ENCODE results near the gene CPLX4.

The CPLX4 gene

DNA sequence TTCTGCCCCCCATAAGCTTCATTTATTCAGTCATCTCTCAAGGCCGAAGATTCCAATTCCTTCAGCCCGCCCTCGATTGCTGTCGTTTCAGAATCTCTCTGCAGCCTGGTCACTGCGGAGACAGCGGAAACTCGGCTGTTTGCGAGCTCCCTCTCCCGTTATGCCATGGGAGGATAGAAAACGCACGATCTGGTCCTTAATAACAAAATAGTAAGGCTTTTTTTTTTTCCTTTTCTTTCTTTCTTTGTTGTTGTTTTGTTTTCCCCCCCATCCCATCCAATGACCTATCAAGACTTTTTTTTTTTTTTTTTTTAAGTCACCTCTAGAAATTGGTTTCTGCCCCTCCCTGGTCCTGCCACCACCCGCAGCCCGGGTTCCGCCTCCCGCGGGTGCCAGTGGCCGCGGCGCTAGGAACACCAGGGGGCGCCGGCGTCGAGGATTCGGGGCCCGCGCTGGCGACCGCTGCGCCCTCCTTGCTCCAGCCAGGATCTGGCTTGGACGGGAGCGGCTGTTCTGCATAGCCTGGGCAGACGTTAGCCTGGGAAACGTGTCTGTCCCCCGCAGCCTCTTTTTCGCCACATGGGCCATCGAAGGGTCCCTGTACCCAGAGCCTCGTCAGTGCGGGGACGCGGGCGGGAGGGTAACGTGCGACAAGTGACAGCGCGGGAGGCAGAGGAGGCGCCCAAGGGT lies 10.1 kb downstream of the CPLX4 start:
- DNase-seq (ENCODE audit: low read depth in 3 of 3): peak; percentile 39 to 65 (median 53)

DNA sequence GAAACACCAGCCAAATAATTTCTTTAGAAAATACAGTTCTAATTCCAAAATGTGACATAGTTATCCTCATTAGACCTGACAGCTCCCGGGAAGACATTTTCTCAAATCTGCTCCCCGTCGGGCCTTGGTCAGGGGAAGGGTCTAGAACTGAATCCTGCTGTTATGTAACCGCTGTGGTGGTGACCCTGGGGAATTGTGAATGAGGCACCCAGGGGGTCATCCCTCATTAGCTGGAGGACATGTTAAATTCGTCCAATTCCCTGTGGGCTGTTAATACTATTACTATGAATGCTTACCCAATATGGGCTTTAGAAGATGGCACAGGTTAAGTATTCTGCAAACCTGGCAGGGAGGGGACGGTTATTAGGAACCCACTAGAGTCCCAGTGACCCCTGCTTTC lies 11.8 kb downstream of the CPLX4 start:
- no peak for DNase-seq (ENCODE audit: low read depth in 3 of 3)

GRCh38 chr18:59305295-59305694 lies 13.2 kb downstream of the CPLX4 start:
- DNase-seq (ENCODE audit: low read depth in 3 of 3): no peak

GRCh38 chr18:59303656-59304195 lies 14.7 kb downstream of the CPLX4 start:
- no peak for DNase-seq (ENCODE audit: low read depth in 3 of 3)

GRCh38 chr18:59303006-59303405 lies 15.4 kb downstream of the CPLX4 start:
- no peak for DNase-seq (ENCODE audit: low read depth in 3 of 3)

DNA sequence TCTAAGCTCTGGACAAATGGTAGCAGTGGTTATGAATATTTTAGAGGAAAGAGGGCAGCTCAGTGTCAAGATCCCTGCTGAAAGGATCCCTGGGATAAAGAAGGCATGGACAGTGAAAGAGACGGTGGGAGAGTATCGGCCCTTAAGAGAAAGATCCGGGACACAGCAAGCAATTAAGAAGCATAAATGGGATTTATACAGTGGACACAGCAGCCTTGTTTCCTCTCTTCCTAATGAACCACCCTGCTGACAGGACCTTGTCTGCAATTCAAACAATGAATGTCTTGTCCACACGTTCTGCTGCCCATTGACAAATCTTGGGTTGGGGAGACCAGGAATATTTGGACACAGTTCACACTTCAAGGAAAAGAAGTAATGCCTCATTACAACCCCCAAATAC lies 16.5 kb downstream of the CPLX4 start:
- DNase-seq (ENCODE audit: low read depth in 3 of 3): no peak

DNA sequence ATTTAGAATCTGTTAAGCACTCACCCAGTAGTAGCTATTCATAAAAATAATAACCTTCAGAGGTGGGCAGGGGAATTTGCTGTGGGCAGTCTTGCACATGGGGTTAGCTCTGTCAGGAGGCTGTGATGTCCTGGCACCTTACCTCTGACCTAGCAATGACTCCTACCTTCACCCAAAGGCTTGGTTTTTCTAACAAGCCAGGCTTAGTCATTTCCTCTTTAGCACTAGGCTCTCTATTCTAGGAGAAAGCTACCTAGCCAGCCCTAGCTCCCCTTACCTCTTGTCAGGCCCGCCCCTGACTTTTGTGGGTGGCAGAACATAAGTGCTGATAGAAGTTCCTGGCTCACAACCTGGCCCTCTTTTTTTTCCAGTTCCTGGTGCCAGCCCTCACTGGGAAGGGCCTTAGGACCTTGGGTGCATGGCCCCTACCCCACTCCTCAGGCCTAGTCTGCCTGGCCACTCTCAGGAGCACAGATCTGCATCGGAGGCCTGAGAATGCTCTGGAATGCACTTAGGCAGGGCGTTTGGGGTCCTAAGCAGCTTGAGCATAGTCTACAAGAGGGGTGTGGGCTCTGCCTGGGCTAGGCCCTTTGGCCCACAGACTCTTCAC lies 17.7 kb downstream of the CPLX4 start:
- DNase-seq (ENCODE audit: low read depth in 3 of 3): no peak

DNA sequence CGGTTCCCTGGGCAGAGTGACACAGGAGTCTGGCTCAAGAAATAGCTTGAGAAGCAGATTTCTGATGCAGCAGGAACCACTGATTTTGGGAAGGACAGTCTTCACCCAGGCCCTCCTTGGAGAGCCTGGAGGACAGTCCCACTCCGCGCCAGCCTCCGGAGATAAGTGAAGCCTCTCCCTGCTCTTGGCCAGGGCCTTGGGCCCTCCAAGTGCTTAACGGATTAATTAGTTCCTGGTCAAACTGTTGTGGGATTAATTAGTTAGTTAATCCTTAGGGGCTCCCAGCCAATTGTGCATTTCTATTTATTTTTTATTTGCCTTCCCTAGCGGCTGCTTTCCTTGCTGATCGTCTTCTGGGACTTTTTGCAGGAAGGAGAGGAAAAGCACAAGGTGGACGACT lies 19.6 kb downstream of the CPLX4 start:
- DNase-seq (ENCODE audit: low read depth in 3 of 3): no peak

DNA sequence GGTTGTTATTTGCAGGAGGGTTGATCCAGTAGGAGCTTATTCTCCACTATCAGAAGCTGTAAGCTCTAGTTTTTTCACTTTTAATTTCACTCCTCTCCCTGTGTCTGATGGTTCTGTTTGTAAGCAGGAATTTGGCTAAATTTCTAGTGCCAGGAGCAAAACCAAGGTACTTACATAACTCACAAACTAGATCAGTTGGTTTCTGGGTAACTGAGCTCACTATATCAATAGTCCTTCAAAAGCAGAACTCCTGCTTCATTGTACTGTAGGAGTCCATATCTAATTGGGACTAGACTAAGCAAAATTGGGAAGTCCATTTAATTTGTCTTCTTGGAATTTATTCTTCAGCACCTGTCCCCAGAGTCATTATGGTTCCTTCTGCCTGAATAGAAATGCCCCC lies 25.1 kb downstream of the CPLX4 start:
- no peak for DNase-seq (ENCODE audit: low read depth in 3 of 3)

DNA sequence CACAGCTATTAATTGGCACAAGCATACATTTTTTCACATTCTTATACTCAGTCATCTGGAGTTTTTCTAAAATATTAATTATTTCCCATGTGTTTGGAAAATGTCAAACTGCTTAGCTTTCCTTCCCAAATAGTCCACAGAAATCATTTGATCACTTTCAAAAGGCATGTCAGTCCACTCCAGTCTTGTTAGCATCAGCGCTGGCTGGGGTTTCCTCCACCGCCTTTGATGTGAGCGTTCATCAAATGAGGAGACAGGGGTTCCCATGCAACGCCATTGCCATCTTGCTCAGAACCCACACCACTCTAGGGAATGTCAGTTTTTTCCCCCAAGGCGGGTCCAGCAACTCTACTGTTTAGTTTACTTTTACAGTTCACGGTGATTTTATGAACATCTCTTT lies 32.1 kb downstream of the CPLX4 start:
- DNase-seq (ENCODE audit: low read depth in 3 of 3): no peak

GRCh38 chr18:59282341-59282740 lies 36.1 kb downstream of the CPLX4 start:
- DNase-seq (ENCODE audit: low read depth in 3 of 3): no peak

DNA sequence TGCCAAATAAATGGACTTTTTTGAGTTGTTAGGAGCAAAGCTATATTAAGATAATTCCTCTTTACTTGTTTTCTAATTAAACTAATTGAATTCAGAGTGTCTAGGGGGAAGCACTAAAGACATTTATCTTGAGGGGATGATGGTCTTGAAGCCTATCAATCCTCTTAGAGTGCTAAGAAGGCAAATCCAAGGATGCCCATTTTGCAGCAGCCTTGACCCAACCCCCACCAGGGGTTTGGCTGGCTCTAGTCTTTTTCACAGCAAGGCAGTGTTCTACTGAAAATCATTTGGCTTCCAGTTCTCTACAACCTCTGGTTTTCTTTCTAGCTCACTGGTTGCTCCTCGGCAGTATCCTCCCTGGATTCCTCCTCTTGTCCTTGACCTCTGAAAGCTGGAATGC lies 38.7 kb downstream of the CPLX4 start:
- DNase-seq (ENCODE audit: low read depth in 3 of 3): no peak

- DNase-seq (ENCODE audit: low read depth in 3 of 3): no peak
Measured at GRCh38 chr18:59279193-59279592, 39.3 kb downstream of the CPLX4 start.

- no peak for DNase-seq (ENCODE audit: low read depth in 3 of 3)
Measured at GRCh38 chr18:59278793-59279192, 39.7 kb downstream of the CPLX4 start.

DNA sequence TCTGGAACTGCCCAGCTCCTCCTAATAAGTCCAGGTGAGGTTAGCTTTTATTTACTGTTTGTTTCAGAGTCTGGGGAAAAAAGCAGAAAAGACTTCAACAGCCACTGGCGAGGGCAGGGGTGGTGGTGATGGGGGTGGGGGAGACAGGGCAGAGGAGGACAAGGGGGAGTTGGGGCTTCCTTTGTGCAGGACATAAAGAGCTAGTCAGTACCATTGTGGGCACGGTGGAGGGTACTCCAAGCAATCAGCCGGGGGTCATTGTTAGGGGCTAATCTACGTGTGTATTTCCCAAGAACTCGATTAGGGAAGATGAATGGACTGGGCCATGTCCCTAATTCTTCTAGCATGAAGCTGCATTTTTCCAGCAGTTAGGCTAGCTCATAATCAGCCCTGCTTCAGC lies 42.4 kb downstream of the CPLX4 start:
- no peak for DNase-seq (ENCODE audit: low read depth in 3 of 3)

- no peak for DNase-seq (ENCODE audit: low read depth in 3 of 3)
Measured at GRCh38 chr18:59275406-59275949, 43.0 kb downstream of the CPLX4 start.

DNA sequence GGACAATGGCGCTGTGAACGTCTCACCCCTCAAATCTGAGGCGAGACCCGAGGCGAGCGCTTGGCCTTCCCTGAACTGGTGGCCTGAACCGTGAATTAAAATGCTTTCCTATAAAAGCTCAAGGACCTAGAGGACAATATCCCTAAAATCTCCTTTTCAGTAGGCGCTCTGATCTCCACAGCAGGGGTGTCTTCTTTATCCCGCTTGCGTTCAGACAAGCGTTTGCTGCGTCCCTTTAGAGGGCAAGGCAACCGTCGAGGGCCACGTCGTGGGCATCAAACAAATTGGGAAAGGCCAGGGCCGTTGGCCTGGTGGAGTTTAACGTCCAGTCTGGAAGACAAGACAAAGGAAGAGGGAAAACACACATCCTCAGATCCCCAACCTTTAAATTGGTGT lies 43.9 kb downstream of the CPLX4 start:
- DNase-seq (ENCODE audit: low read depth in 3 of 3): no peak

DNA sequence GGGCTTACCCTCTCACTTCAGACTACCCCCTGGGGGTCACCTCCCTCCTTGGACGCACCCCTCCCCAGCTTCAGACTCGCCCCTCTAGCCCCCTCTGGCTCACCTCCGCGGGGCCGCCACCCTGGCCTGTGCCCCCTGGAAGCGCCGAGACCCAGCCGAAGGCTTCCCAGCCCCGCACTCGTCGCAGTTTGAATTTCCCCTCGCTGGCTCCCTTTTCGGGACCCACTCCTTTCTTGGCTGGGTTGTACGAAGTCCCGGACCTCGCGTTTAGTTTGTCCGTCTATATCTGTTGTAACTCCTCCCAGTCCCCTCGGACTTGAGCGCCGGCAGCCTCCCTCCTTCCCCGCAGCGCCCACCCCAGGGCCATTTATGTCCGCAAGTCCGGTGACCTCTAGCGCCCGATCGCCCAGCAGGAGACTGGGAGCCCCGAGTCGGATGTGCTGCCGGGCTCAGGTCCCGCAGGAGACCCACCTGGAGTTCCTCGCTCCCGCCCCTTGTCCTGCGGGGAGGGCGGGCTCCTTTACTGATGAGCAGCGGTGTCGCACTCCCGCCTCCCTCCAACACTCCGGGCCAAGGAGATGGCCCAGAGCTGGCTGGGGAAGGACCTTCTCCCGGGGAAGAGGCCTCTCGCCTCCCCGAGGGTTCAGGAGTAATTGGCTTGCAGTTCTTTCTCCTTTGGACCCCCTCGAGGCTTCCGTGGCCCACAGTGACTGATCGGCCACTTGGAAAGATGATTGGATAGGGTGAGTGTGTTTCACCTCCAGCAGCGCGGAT lies 44.5 kb downstream of the CPLX4 start:
- no peak for DNase-seq (ENCODE audit: low read depth in 3 of 3)

- peak in 1 of 3 experiments; percentile 44 for DNase-seq (ENCODE audit: low read depth in 3 of 3)
Measured at GRCh38 chr18:59272891-59273758, 45.3 kb downstream of the CPLX4 start, which contains the start of gene RAX. Gene RAX, minus strand, starts transcription at chr18:59273454. Its CDS starts 248 bp downstream, at chr18:59273206.

DNA sequence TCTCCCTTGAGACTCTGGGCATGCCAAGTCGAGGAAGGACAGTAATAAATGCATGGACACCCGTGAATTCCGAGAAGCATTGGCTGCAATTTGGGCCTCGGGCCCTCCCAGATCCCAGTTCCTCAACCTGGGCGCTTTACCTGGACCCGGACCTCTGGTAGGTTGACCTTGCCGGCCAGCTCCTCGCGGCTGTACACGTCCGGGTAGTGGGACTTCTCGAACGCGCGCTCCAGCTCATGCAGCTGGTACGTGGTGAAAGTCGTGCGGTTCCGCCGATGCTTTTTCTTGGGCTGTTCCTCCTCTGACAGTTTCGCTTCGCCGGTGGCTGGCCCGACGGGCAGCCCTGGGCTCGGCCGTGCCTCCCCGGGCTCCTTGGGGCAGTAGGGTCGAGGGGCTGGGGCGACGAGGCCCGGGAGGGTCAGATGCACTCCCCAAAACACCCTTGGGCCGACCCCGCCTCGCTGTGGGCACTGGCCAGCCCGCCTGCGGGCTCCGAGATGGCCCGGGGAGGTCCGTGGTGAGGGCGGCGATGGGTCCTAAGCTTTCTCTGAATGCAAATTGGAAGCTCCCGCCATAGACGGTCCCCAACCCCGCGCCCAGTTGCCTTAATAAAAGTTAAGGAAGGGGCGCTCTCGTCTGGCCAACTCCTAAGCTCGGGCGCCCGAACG lies 46.1 kb downstream of the CPLX4 start:
- no peak for DNase-seq (ENCODE audit: low read depth in 3 of 3)
